Stimulated activated CD8-positive, alpha-beta memory T cell treated with anti-CD3 and anti-CD28 coated beads, Interleukin-12 subunit alpha, Interleukin-12 subunit beta, amount 100 ng/mL, for 4 hours (primary cell): ENCODE data around the gene CRIM1.
A peak's percentile ranks its signal among the peaks of the same experiment; 100 is the strongest.
"Not testable (repeated sequence)": the region's sequence is repeated elsewhere in the genome, so short reads cannot be mapped to it uniquely, and the experiment has no call there.

Experiments
- DNase-seq: peaks from one replicate; pipeline ENCODE4 v3.0.0-alpha.2; 2020; ENCODE audit warnings: low read depth

The CRIM1 gene

DNA sequence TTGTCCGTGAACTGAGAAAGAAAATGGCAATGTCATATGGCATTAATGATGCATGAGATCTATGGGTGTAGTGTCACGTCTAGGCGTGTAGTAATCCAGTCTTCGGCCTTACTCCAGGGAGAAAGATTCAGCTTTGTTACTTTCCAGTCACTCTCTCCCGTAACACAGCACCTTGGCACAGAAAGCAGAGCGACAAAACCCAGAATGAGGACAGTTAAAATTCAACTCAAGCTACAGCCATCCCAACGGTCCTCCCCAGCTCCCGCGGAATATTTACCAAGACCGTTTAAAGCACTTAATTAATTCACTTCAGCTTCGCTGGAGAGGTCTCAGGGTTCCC lies 797 bp upstream of the CRIM1 start:
- DNase-seq = no peak

DNA sequence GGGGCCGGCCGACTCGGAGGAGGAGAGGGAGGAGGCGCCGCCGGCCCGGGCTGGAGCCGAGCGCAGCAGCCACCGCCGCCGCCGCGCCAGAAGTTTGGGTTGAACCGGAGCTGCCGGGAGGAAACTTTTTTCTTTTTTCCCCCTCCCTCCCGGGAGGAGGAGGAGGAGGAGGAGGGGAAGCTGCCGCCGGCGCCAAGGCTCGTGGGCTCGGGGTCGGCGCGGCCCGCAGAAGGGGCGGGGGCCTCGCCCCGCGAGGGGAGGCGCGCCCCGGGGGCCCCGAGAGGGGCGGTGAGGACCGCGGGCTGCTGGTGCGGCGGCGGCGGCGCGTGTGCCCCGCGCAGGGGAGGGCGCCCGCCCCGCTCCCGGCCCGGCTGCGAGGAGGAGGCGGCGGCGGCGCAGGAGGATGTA lies 316 bp downstream of the CRIM1 start:
- no peak for DNase-seq

- DNase-seq = peak; percentile 25
Measured at GRCh38 chr2:36356298-36356989, 866 bp downstream of the CRIM1 start.

DNA sequence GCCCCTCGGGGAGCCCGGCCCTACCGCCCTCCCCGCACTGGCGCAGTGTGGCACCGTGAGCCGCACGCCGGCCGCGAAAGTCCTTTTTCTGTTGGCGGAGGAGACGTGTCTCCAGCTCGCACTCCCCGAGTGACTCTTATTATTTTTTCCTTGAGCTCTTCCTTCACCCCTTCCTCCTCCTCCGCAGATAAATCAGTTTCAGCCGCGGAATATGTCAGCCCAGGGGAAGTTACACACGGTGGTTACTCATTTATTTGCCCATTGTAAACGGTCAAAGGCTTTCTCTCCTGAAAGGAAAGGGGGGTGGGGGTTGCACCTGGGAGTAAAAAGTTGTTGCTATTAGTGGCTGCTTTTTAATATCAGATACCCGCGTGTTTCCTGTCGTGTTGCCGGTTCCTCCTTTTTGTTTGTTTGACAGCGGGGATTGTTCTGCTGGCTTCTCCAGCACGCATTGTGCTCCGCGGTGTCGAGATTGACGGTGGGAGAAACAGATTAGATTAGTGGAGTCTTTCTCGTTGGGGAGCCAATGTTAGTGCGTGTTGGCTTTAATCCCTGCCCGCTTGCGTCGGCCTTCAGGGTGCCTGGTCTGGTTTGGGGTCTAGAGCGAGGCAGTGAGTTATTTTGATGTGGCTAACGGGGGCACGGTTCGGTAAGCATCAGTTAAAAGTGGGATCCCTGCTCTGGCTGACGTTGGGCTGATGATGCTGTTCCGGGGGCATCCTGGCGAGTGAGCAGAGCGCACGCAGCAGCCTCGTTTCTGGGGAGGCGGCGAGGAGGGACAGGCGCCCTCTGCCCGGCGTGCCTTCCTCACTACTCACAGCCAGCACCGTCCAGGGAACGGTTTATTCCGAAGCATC lies 1.6 kb downstream of the CRIM1 start:
- DNase-seq = peak; percentile 6

DNA sequence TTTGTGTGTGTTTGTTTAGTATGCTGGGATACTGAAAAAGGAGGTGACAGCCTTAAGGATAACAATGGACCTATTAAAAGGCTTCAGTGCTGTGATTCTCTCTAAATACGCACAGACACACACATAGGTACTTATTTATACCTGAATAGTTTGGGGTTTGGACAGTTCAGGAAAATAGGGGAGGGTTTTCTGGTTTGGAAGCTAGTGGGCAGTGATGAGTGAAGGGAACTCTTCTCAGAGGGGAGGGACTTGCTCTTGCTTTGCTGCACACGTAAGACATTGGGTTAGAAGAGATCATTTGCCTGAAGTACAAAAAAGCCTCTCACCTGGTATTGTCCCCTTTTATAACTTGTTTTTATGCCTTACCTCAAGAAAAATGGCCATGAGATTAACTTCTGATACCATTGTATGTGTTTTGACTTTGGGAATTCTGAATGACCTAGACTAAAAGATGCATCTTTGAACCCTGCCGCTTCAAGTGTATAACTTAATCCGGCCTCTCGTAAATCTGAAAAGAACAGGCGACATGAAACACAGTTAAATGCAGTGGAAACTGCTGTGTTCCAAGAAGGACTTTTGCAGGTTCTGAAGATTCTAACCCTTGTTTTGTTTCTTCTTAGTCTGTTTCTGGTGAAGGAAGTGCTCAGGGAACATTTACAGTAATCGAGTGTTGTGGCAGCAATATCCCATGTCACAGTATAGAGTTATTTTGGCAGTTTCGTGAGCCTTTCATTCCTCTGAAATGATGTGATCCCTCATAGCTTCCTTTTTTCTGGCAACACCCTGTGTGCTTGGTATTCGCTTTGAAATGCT lies 2.5 kb downstream of the CRIM1 start:
- DNase-seq = no peak

GRCh38 chr2:36359067-36359466 lies 3.5 kb downstream of the CRIM1 start:
- no peak for DNase-seq

- no peak for DNase-seq
Measured at GRCh38 chr2:36360063-36360462, 4.5 kb downstream of the CRIM1 start.

DNA sequence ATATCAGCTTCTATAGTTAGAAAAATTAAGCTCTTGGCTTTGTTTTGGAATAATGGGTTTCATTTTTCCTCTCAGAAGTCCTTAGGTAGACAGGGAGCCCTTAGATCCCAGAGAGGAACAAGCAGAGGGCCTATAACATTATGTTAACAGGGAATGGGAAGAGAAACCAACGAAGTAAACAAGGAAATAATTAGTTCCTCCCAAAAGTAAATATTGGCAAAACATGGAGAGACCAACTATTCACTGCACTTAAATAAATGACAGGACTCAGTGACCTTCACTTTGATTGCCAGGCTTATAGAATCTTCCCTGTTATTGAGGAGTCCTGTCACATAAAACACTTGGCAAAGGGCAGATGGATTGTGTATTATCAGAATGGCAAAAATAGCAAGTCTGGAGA lies 5.3 kb downstream of the CRIM1 start:
- DNase-seq = no peak

- no peak for DNase-seq
Measured at GRCh38 chr2:36361396-36361795, 5.8 kb downstream of the CRIM1 start.

- DNase-seq = no peak
Measured at GRCh38 chr2:36362291-36362690, 6.7 kb downstream of the CRIM1 start.

DNA sequence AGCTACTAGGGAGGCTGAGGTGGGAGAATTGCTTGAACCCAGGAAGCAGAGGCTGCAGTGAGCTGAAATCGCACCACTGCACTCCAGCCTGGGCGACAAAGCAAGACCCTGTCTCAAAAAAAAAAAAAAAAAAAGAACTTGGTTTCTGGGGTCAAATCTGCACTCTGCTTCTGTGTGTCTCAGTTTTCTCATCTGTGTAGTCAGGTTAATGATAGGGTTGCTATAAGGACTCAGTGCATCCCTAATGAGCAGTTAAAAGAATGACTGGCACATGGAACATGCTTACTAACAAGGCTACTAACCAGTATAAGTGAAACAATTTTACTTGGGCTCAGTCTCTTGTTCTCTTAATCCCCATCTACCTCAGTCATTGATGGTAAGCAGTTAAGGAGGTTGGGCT lies 7.5 kb downstream of the CRIM1 start:
- not testable (repeated sequence) for DNase-seq

DNA sequence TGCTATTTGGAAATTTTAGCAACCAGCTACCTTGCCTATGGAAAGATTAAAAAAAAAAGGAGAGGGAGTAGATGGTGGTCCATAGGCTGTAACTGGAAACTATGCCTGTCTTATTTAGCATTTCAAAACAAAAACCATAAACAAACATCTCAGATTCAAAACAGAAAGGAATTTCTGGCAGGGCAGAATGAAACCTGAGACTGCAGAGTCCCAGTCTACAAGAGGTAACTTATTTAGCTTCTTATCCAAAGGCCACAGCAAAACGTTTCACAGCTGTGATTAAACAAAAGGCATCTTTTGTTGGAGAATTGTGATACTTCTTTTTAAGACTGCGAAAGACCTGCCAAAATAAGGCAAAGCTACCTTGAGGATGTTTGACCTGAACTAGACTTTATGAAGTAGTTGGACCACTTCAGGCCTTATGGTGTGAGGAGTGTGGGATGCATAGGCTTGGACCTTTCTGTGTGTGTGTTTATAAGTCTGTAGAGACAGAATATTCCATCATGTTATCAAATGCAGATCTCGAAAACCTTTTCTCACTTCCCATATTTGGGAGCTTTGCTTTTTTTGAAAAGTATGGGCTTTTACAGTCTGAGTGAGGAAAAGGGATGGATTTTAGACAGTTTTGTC lies 11.0 kb downstream of the CRIM1 start:
- no peak for DNase-seq

GRCh38 chr2:36367486-36367885 lies 11.9 kb downstream of the CRIM1 start:
- no peak for DNase-seq

DNA sequence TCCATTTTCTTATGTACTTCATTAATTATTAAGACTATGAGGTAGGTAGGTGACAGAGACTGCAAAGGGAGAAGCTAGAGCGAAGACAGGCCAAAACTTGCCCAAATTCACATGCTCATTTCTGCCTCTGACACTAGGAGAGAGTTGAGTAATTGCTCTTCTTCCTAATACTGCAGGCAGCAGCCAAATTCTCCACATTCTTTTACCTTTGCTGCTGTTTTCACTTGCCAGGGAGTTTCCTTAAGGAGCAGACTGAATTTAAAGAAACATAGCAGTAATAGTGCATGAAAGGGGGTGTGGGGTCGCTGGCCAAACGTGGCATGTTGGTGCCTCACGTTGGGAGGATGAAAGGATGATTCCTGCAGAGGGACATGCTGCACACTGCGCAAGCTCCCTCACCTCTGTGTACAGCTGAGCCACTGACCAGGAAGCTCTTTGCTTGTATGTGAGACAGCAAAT lies 12.3 kb downstream of the CRIM1 start:
- no peak for DNase-seq

DNA sequence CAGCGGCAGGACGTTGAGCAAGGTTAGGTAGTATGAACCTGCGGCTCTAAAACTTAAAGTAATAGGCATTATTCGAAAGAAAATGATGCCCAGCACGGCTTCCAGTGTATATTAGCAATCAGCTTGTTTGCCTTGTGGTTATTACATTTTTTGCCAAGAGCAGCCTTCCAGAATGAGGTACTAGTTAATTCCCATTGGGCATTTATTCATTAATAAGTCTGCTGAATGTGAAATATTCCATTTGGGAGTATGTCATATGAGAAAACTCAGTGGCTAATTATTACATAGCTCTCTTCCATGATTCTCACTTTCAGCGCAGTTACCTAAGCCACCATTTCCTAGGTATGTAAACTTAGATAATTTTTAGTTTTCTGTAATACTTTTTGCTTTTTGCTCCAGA lies 12.9 kb downstream of the CRIM1 start:
- no peak for DNase-seq

DNA sequence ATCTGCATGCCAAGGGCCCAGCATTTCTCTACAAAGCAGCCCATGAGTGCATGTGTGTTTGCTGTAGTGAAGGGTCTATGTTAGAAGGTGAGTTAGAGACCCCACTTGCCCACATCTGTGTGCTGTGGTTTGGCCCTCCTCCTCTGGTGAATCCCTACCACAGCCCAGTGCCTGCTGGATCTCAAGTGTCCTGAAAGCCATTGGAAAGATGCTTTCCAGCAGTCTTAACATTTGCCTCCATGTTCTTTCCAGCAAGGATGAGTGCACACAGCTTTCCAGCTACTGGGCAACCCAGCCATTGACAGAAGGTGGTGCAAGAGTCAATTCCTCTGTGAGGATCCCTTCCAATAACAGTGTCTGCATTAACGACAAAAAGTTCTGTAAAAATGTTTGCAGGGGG lies 13.6 kb downstream of the CRIM1 start:
- no peak for DNase-seq

- DNase-seq = no peak
Measured at GRCh38 chr2:36369716-36370115, 14.1 kb downstream of the CRIM1 start.

GRCh38 chr2:36370281-36370680 lies 14.7 kb downstream of the CRIM1 start:
- DNase-seq = no peak

- DNase-seq = no peak
Measured at GRCh38 chr2:36371070-36371874, 15.7 kb downstream of the CRIM1 start.

DNA sequence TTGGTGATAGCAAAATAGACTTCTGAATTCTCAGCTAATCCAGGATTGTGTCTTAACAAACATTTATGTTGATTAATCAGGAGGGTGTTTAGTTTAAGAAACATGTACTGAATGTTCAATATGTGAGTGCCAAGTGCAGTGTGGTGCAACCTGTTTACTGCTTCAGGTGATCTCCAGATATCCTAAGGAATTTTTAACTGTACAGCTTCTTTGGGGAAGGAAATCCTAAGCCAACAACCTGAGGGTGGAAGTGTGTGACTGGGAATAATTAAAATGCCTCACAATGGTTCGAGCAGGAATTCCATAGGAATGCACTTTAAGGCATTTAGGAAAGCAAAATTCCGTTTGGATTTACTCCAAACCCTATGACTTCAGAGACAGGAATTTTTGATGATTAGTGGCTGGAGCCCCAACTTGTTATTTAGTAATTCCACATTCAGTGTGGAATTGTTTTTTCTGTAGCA lies 16.4 kb downstream of the CRIM1 start:
- no peak for DNase-seq
